ENCODE results near the gene ENHO. TPM values are rescaled to one million over a fixed set of nuclear protein-coding genes. Genes with fewer than 3 reads are reported as not detected.

The ENHO gene
- total RNA-seq: 0.29 TPM in 1 of 2 replicates, not detected in the other

DNA sequence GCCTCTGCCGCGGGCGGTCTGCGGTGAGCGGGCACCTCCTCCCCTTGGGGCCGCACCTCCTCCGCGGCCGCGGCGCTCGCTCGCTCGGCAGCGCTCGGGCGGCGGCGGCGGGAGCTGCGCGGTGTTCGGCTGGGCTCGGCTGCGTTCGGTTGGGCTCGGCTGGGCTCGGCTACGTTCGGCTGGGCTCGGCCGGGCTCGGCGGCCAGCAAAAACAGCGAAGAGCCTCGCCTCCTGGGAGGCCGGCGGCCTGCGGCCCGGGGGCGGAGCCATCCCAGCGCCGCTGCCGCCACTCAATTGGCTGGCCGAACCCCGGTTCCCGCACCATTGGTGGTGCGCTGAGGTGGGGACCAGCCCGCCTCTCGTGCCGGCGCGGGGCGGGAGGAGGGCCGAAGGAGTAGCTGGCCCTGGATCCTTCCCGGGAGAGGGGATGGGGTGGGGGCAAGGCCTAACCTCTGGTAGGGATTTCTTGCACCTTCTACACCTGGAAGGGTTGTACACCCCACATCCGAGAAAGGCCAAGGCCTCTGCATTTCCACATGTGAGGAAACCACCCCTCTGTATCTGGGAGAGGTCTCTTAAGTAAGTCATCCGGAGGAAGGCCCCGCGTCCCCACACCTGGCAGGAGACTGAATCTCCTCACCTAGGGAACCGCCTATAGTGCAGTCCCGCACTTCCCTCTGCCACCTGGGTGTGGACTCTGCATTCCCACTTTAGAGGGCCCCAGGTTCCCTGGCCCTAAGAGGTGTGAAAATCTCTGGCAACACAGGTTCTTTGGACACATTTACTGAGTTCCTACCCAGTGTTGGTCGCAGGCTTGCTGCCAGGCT lies at the start of gene ENHO:
ENHO (minus strand) TSS at position 20 of the 827 bp plus-strand sequence. CDS start 1,295 bp downstream, outside the sequence.

Small RNAs within 50 kb of the gene (small RNA-seq; reads per million reads assigned to genes)
- gene RN7SKP24: not detected

Other genes with a start within 250 kb of the ENHO start
- gene KIF24, start 193.7 kb downstream of the ENHO start, total RNA-seq: 2.0 and 3.7 TPM in 2 replicates
- gene NUDT2, start 193.4 kb downstream of the ENHO start, total RNA-seq: 28.6 and 34.9 TPM in 2 replicates
- gene MYORG, start 146.1 kb downstream of the ENHO start, total RNA-seq: 3.6 and 6.1 TPM in 2 replicates
- 20.6 and 26.9 TPM in 2 replicates for gene FAM219A, start 64.4 kb downstream of the ENHO start, total RNA-seq
- not detected in 2 replicates for gene DNAI1, start 64.2 kb downstream of the ENHO start, total RNA-seq
- gene CNTFR, start 66.7 kb upstream of the ENHO start, total RNA-seq: not detected in 2 replicates
- gene RPP25L, start 89.1 kb upstream of the ENHO start, total RNA-seq: 12.6 and 18.6 TPM in 2 replicates
- gene DCTN3, start 97.5 kb upstream of the ENHO start, total RNA-seq: 63.0 and 65.0 TPM in 2 replicates
- 0.33 TPM in 1 of 2 replicates, not detected in the other for gene ARID3C, start 106.1 kb upstream of the ENHO start, total RNA-seq
- gene SIGMAR1, start 114.8 kb upstream of the ENHO start, total RNA-seq: 70.1 and 78.1 TPM in 2 replicates
- 32.3 and 40.2 TPM in 2 replicates for gene GALT, start 123.7 kb upstream of the ENHO start, total RNA-seq
- 7.8 and 12.4 TPM in 2 replicates for gene IL11RA, start 129.2 kb upstream of the ENHO start, total RNA-seq
- not detected in 2 replicates for gene CCL27, start 139.7 kb upstream of the ENHO start, total RNA-seq
- not detected in 2 replicates for gene CCL19, start 168.3 kb upstream of the ENHO start, total RNA-seq
- not detected in 2 replicates for gene CCL21, start 187.1 kb upstream of the ENHO start, total RNA-seq

All from vein endothelial cell (primary cell).